Gastrocnemius medialis (tissue), 4 donors: ENCODE results near the gene PHC3. TPM values are rescaled to one million over a fixed set of nuclear protein-coding genes. Genes with fewer than 3 reads are reported as not detected.

Experiments used
- ATAC-seq, 2 donors: fragments of 150-250 bp; one replicate each; pipeline ENCODE4 v1.9.1; 2016
- DNase-seq, 2 donors: peaks; one replicate each; pipeline ENCODE4 v3.0.0-alpha.2; 2019
- H3K27ac ChIP-seq, 4 donors: fragments of 200-600 bp; sonication (generic); 1 replicate in 1 of 4; 2 replicates in 3 of 4; pipeline ENCODE4 v1.5.1; 2016 to 2018; ENCODE audit warnings: mild to moderate bottlenecking in 2 of 4, moderate library complexity in 1 of 4
- H3K27me3 ChIP-seq, 3 donors: fragments of 200-600 bp; sonication (generic) in 2 of 3; 1 replicate in 1 of 3; 2 replicates in 2 of 3; pipeline versions ENCODE4 v1.5.1 to v1.6.0; 2016 to 2019; ENCODE audit warnings: mild to moderate bottlenecking in 1 of 3, moderate library complexity in 1 of 3
- H3K36me3 ChIP-seq, 2 donors: fragments of 200-600 bp; sonication (generic) in 1 of 2; one replicate each; pipeline ENCODE4 v1.5.1; 2017 to 2018
- H3K4me1 ChIP-seq, 2 donors: fragments of 200-600 bp; sonication (generic) in 1 of 2; one replicate each; pipeline ENCODE4 v1.5.1; 2016 to 2017; ENCODE audit warnings: mild to moderate bottlenecking in 2 of 2
- H3K4me3 ChIP-seq, 4 donors: fragments of 200-600 bp; sonication (generic) in 3 of 4; 1 replicate in 1 of 4; 2 replicates in 3 of 4; pipeline ENCODE4 v1.5.1; 2016 to 2019; ENCODE audit warnings: mild to moderate bottlenecking in 2 of 4
- H3K9me3 ChIP-seq, 3 donors: fragments of 200-600 bp; sonication (generic) in 2 of 3; 1 replicate in 1 of 3; 2 replicates in 2 of 3; pipeline ENCODE4 v1.5.1; 2016 to 2019
- CTCF ChIP-seq, 5 experiments: fragments of 450-650 bp in 3 of 5; fragments of 200-600 bp in 2 of 5; sonication (generic) in 2 of 5; IDR thresholded peaks in 4 of 5; conservative IDR thresholded peaks in 1 of 5; 1 replicate in 4 of 5; 2 replicates in 1 of 5; pipeline ENCODE4 v1.5.1; 2016 to 2019; ENCODE audit warnings: antibody characterized with exemption in 5 of 5, mild to moderate bottlenecking in 3 of 5, moderate library complexity in 3 of 5
- POLR2A ChIP-seq, 2 donors: fragments of 450-650 bp; IDR thresholded peaks; one replicate each; pipeline ENCODE4 v1.6.1; 2017; ENCODE audit warnings: antibody characterized with exemption in 2 of 2, mild to moderate bottlenecking in 2 of 2, moderate library complexity in 2 of 2
- in situ Hi-C, 4 donors: fragments of 200-750 bp; cut with MboI; loops; one replicate each; pipeline versions ENCODE4 v1.15.0 to v1.8.0; 2017; ENCODE audit warnings: low sequenced_read_pairs in 4 of 4
- intact Hi-C: fragments of 100-400 bp; cut with DNase I; formaldehyde crosslinking; loops from one replicate; pipeline ENCODE4 v1.15.1; 2023; ENCODE audit warnings: low total_unique reads
- total RNA-seq, 4 donors: library from RNA; depleted of rRNA; stranded (reverse); fragments of >200 nt; gene quantifications; one replicate each; pipeline versions ENCODE4 v1.1.0 to v1.2.3, GENCODE V29; 2016

Gene PHC3
- total RNA-seq, 4 donors from 2014 or later = 25.4 to 37.0 (median 32.4) TPM

- TF ChIP-seq CTCF (IDR thresholded peaks at IDR 0.05 in 4 of 5, conservative IDR thresholded peaks at IDR 0.05 in 1 of 5) (no peak), POLR2A (IDR thresholded peaks at IDR 0.05) (no peak)
- intact Hi-C loops (no loop called here), in situ Hi-C loops (no loop called here)
- H3K4me3 ChIP-seq = no peak overlapping the region
- peaks cover 6 to 16% of the 10 kb centered on the region in 2 donors for H3K4me1 ChIP-seq
- no peaks in the 10 kb centered on the region for H3K36me3 ChIP-seq
- DNase-seq (no peak), ATAC-seq (no peak)
- H3K27me3 ChIP-seq = no peaks in the 10 kb centered on the region
- H3K9me3 ChIP-seq = no peaks in the 10 kb centered on the region
- H3K27ac ChIP-seq = no peak overlapping the region
These were observed 43.6 kb upstream of the PHC3 start for GRCh38 chr3:170225166-170225565.

DNA sequence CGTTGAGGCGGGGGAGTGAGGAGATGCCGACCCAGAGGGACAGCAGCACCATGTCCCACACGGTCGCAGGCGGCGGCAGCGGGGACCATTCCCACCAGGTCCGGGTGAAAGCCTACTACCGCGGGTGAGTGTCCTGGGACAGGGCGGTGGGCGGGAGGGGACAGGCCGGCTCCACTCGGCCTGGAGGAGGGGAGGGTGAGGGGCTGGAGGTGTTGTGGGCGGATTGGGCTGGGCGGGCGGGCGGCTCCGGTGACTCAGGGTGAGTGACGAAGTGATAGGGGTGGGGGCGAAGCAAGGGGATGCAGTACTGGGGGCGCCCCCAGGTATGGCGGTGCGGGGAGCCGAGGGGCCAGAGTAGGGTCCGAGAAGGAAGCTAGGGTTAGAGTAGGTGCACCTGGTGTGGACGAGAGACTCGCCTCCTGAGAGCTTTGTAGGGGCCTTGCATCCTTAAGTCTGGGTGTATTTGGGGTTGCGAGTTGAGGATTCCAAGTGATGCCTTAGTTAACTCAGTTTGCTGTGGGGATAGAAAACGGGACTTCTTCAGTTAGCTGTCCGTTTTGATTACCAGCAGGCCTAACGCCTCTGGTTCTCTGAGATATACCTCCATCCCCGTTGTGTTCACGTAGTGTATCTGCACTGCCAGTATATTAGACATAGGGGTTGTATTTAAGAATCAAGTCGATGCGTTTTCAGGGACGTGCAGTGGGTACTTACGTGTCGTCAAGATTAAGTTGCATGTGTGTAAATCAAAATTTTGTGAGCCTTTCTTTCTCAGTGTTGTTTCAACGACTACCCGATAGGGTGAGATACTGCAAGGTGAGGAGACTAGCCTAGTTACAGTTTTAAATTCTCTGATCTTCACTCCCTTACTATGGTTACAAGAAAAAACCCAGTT, 41.4 kb upstream of the PHC3 start:
- TF ChIP-seq CTCF (IDR thresholded peaks at IDR 0.05 in 4 of 5, conservative IDR thresholded peaks at IDR 0.05 in 1 of 5) (peak in 2 of 5 experiments; percentile 9 to 21), POLR2A (IDR thresholded peaks at IDR 0.05) (no peak)
- peak; percentile 5 to 22 for DNase-seq
- H3K36me3 ChIP-seq = no peaks in the 10 kb centered on the region
- in situ Hi-C loops = no loop called here
- ATAC-seq = peak; percentile 34 to 49
- peak overlapping the region; percentile 78 to 98 (median 86) for H3K4me3 ChIP-seq
- peaks cover 6 to 12% of the 10 kb centered on the region in 2 donors for H3K4me1 ChIP-seq
- no peaks in the 10 kb centered on the region for H3K9me3 ChIP-seq
- intact Hi-C loops = loop anchor here (1.0 to 2.0 kb wide), 3 partner anchors 42 to 450 kb away; partner anchors contain the start of genes MYNN, PHC3 and SKIL
- H3K27me3 ChIP-seq = no peaks in the 10 kb centered on the region
- peak overlapping the region; percentile 75 to 86 (median 84) for H3K27ac ChIP-seq

- no peaks in the 10 kb centered on the region for H3K36me3 ChIP-seq
- H3K9me3 ChIP-seq = no peaks in the 10 kb centered on the region
- H3K27me3 ChIP-seq = no peaks in the 10 kb centered on the region
- peak within 1 kb of the TSS; percentile 75 to 86 (median 84) for H3K27ac ChIP-seq
- in situ Hi-C loops (no loop called here), intact Hi-C loops (loop anchor here (1.0 to 2.0 kb wide), 3 partner anchors 41 to 449 kb away; partner anchors contain the start of genes MYNN, PHC3 and SKIL)
- TF ChIP-seq CTCF (IDR thresholded peaks at IDR 0.05 in 4 of 5, conservative IDR thresholded peaks at IDR 0.05 in 1 of 5) (no peak), POLR2A (IDR thresholded peaks at IDR 0.05) (peak; percentile 81 to 83)
- peak within 1 kb of the TSS; percentile 78 to 98 (median 86) for H3K4me3 ChIP-seq
- ATAC-seq = peak; percentile 96 to 97
- H3K4me1 ChIP-seq = peaks cover 6 to 10% of the 10 kb centered on the region in 2 donors
- peak; percentile 93 to 95 for DNase-seq
These were observed 40.6 kb upstream of the PHC3 start, which contains the start of gene PRKCI for GRCh38 chr3:170221924-170222646. Gene PRKCI, plus strand, starts transcription at chr3:170222424. Its CDS starts 246 bp downstream, at chr3:170222670.

- in situ Hi-C loops = no loop called here
- Histone ChIP-seq H3K27me3 (no peaks in the 10 kb centered on the region), H3K36me3 (no peaks in the 10 kb centered on the region), H3K9me3 (no peaks in the 10 kb centered on the region), H3K4me1 (peaks cover 6 to 10% of the 10 kb centered on the region in 2 donors), H3K27ac (no peak overlapping the region), H3K4me3 (no peak overlapping the region)
- TF ChIP-seq POLR2A (IDR thresholded peaks at IDR 0.05) (no peak), CTCF (IDR thresholded peaks at IDR 0.05 in 4 of 5, conservative IDR thresholded peaks at IDR 0.05 in 1 of 5) (no peak)
- ATAC-seq (no peak), DNase-seq (no peak)
- intact Hi-C loops = no loop called here
These were observed 39.3 kb upstream of the PHC3 start for GRCh38 chr3:170220871-170221270.
